CD4-positive, alpha-beta T cell treated with Interleukin-6 at 100 ng/mL for 8 hours (primary cell): ENCODE data around the gene ZNF57.
A peak's percentile ranks its signal among the peaks of the same experiment; 100 is the strongest.
"Not testable (repeated sequence)": the region's sequence is repeated elsewhere in the genome, so short reads cannot be mapped to it uniquely, and the experiment has no call there.

Source experiments
- DNase-seq: peaks from one replicate; pipeline ENCODE4 v3.0.0-alpha.2; 2020; ENCODE audit warnings: mixed read lengths, low spot score

ZNF57 gene

GRCh38 chr19:2900296-2901252, at the start of gene ZNF57:
Gene ZNF57 (plus strand): TSS chr19:2900928. CDS start chr19:2901046, 118 bp downstream.
- DNase-seq, result peak; percentile 99

- no peak for DNase-seq
Observed at GRCh38 chr19:2852598-2852997, 48.1 kb upstream of the ZNF57 start.

- DNase-seq, result no peak
Observed at GRCh38 chr19:2853015-2853606, 47.6 kb upstream of the ZNF57 start.

GRCh38 chr19:2854849-2855248, 45.9 kb upstream of the ZNF57 start:
- no peak for DNase-seq

- peak; percentile 44 for DNase-seq
Observed at GRCh38 chr19:2856457-2857050, 44.2 kb upstream of the ZNF57 start.

- no peak for DNase-seq
Observed at GRCh38 chr19:2858864-2859263, 41.9 kb upstream of the ZNF57 start.

GRCh38 chr19:2863816-2864215, 36.9 kb upstream of the ZNF57 start:
- DNase-seq, result no peak

GRCh38 chr19:2865334-2866100, 35.2 kb upstream of the ZNF57 start:
- no peak for DNase-seq

GRCh38 chr19:2866495-2867024, 34.2 kb upstream of the ZNF57 start:
- DNase-seq, result no peak

GRCh38 chr19:2867025-2867991, 33.4 kb upstream of the ZNF57 start, which contains the start of gene ZNF556:
Gene ZNF556 (plus strand): TSS chr19:2867335. CDS start chr19:2867422, 87 bp downstream.
- no peak for DNase-seq

GRCh38 chr19:2869618-2870017, 31.1 kb upstream of the ZNF57 start:
- DNase-seq, result no peak

- DNase-seq, result peak; percentile 5
Observed at GRCh38 chr19:2872175-2872574, 28.6 kb upstream of the ZNF57 start.

GRCh38 chr19:2877398-2878331, 23.1 kb upstream of the ZNF57 start:
- DNase-seq, result no peak

GRCh38 chr19:2883686-2884439, 16.9 kb upstream of the ZNF57 start:
- DNase-seq, result no peak

- DNase-seq, result no peak
Observed at GRCh38 chr19:2885736-2886135, 15.0 kb upstream of the ZNF57 start.

- peak; percentile 27 for DNase-seq
Observed at GRCh38 chr19:2887391-2887914, 13.3 kb upstream of the ZNF57 start.

GRCh38 chr19:2888731-2889224, 11.9 kb upstream of the ZNF57 start:
- peak; percentile 40 for DNase-seq

GRCh38 chr19:2890531-2890930, 10.2 kb upstream of the ZNF57 start:
- not testable (repeated sequence) for DNase-seq
